Measurements from ENCODE around the gene SLC41A3. TPM values are rescaled to one million over a fixed set of nuclear protein-coding genes. Genes with fewer than 3 reads are reported as not detected.

SLC41A3 gene
- total and polyA plus RNA-seq, 2 of the 4 experiments (the other 2 are of a cell fraction), result 30.5 to 43.5 TPM

DNA sequence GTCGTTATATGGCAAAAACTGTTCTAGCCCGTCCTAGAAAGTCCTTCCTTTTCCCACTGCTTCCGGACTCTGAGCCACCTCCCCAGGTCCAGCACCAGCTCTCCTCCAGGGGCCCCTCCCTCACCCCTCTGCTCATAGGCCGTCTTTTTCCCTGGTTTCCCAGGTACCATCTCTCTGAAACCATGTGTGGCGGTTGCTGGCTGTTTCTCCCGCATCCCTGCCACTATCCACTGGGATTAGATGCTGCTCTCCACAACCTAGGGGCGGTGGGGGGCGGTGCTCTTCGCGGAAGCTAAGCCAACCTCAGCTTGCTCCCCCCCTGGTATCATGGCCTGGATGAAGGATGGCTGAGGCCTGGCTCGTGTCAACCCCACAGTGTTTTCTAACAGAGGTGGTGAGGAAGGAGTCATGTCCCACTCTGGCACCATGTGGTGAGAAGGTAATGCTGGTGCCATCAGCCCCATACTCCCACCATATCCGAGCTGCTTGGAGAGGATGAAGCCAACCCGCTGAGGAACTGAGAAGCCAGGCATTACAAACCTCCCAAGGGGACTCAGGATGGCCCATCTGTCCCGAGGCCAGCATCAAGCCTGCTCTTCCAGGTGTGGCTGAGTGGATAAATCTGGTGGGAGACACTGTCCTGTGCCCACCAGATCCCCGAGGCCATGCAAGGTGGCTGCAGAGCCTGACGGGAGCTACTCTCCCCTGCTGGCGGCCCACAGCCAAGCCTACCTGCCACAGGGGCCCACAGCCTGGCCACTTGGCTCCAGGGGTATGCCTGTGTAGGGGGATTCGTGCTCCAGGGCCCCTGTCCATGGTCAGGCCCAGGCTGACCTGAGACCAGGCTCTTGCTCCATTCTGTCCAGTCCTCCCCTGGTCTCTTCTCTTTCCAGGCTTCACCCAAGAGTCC, 27.9 kb upstream of the SLC41A3 start:
- Histone ChIP-seq H4K5ac (ENCODE audit: low read depth, low read length) (no peak overlapping the region), H2BK15ac (ENCODE audit: low read depth, low read length) (no peak overlapping the region), H3K4me3 (ENCODE audit: insufficient read depth, low read depth, low read length) (no peak overlapping the region), H3K4ac (ENCODE audit: low read depth, low read length) (no peak overlapping the region), H3K23ac (ENCODE audit: low read depth, low read length) (no peak overlapping the region), H2AK9ac (replicated peaks; ENCODE audit: low read depth, low read length, poor library complexity) (no peak overlapping the region), H2BK120ac (ENCODE audit: low read depth, low read length) (no peak overlapping the region), H4K91ac (ENCODE audit: insufficient read depth, low read depth, low read length) (no peak overlapping the region), H3K14ac (replicated peaks; ENCODE audit: low read depth, low read length) (no peak overlapping the region), H2AFZ (replicated peaks; ENCODE audit: low read length, poor library complexity) (no peak overlapping the region), H3K9ac (ENCODE audit: low read depth, low read length) (no peak overlapping the region), H4K20me1 (ENCODE audit: insufficient read depth, low read length) (no peaks in the 10 kb centered on the region), H2BK20ac (ENCODE audit: low read depth, low read length) (no peak overlapping the region), H3K56ac (ENCODE audit: extremely low read depth, insufficient read depth, low read length) (no peak overlapping the region), H3K9me3 (ENCODE audit: control insufficient read depth, insufficient read depth, low read length) (no peaks in the 10 kb centered on the region), H3K4me1 (ENCODE audit: control insufficient read depth, insufficient read depth, low read length) (no peaks in the 10 kb centered on the region), H3K36me3 (ENCODE audit: control insufficient read depth, insufficient read depth, low read length) (no peaks in the 10 kb centered on the region), H3K27ac (ENCODE audit: insufficient read depth, low read length) (no peak overlapping the region), H4K8ac (ENCODE audit: low read depth in 2 of 2, low read length in 2 of 2) (no peak overlapping the region), H3K27me3 (ENCODE audit: control insufficient read depth, insufficient read depth, low read length) (peaks cover 26% of the 10 kb centered on the region), H2BK5ac (ENCODE audit: low read depth, low read length, poor library complexity, severe bottlenecking) (no peak overlapping the region), H3K4me2 (ENCODE audit: low read depth, low read length) (no peak overlapping the region), H2AK5ac (ENCODE audit: low read depth, low read length) (no peak overlapping the region), H3K79me1 (ENCODE audit: low read depth in 1 of 2, low read length in 2 of 2) (no peaks in the 10 kb centered on the region), H3K18ac (ENCODE audit: low read depth, low read length) (no peak overlapping the region), H3K9me1 (ENCODE audit: insufficient read depth, low read length) (no peaks in the 10 kb centered on the region)
- DNase-seq (no peak), ATAC-seq (ENCODE audit: low read depth) (no peak)
- ChIA-PET POLR2A (ENCODE audit: unreplicated experiment) (interaction anchor here (0.5 kb wide), 1 partner anchor 40 kb away, joined by 4 read pairs; no protein-coding TSS in a partner anchor), CTCF (interaction anchor here (0.6 kb wide), 1 partner anchor 277 kb away, joined by 3 read pairs; no protein-coding TSS in a partner anchor)
- intact Hi-C loops (cut with micrococcal nuclease) (no loop called here), dilution Hi-C loops (cut with HindIII; ENCODE audit: low sequenced_read_pairs, unreplicated experiment) (no loop called here), in situ Hi-C loops (cut with MboI; ENCODE audit: low sequenced_read_pairs) (loop anchor here (10.0 kb wide), 1 partner anchor 263 kb away; no protein-coding TSS in a partner anchor)
- WGBS, 2 experiments (ENCODE audit: extremely low coverage in 2 of 2, insufficient read length in 1 of 2), result 67% methylated on average over 3 of the region's 18 CpGs; no CpG with 5 or more reads in 1 of the 2 experiments
- no TSS peak for BruUV-seq (replicated peaks)
- TF ChIP-seq, protein P1, sequence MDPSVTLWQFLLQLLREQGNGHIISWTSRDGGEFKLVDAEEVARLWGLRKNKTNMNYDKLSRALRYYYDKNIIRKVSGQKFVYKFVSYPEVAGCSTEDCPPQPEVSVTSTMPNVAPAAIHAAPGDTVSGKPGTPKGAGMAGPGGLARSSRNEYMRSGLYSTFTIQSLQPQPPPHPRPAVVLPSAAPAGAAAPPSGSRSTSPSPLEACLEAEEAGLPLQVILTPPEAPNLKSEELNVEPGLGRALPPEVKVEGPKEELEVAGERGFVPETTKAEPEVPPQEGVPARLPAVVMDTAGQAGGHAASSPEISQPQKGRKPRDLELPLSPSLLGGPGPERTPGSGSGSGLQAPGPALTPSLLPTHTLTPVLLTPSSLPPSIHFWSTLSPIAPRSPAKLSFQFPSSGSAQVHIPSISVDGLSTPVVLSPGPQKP (IDR thresholded peaks at IDR 0.05; ENCODE audit: borderline replicate concordance, low read depth, low read length), result no peak
- TF ChIP-seq FOS (IDR thresholded peaks at IDR 0.05; ENCODE audit: low read depth, low read length) (no peak), CEBPB (IDR thresholded peaks at IDR 0.05; ENCODE audit: low read depth, low read length) (no peak), RAD21 (IDR thresholded peaks at IDR 0.05; ENCODE audit: low read length) (no peak), NFE2L2 (IDR thresholded peaks at IDR 0.05; ENCODE audit: low read depth, low read length) (no peak), POLR2A (IDR thresholded peaks at IDR 0.05; ENCODE audit: low read depth, low read length) (no peak), CHD1 (IDR thresholded peaks at IDR 0.05; ENCODE audit: low read depth, low read length) (no peak), SMC3 (IDR thresholded peaks at IDR 0.05; ENCODE audit: low read depth, low read length) (no peak), MAFK (IDR thresholded peaks at IDR 0.05; ENCODE audit: low read depth, low read length) (no peak), MXI1 (IDR thresholded peaks at IDR 0.05; ENCODE audit: borderline replicate concordance, low read depth, low read length) (no peak), MAZ (IDR thresholded peaks at IDR 0.05; ENCODE audit: borderline replicate concordance, low read depth, low read length) (no peak)
- TF ChIP-seq, protein P2, sequence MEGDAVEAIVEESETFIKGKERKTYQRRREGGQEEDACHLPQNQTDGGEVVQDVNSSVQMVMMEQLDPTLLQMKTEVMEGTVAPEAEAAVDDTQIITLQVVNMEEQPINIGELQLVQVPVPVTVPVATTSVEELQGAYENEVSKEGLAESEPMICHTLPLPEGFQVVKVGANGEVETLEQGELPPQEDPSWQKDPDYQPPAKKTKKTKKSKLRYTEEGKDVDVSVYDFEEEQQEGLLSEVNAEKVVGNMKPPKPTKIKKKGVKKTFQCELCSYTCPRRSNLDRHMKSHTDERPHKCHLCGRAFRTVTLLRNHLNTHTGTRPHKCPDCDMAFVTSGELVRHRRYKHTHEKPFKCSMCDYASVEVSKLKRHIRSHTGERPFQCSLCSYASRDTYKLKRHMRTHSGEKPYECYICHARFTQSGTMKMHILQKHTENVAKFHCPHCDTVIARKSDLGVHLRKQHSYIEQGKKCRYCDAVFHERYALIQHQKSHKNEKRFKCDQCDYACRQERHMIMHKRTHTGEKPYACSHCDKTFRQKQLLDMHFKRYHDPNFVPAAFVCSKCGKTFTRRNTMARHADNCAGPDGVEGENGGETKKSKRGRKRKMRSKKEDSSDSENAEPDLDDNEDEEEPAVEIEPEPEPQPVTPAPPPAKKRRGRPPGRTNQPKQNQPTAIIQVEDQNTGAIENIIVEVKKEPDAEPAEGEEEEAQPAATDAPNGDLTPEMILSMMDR (conservative IDR thresholded peaks at IDR 0.05; ENCODE audit: low read depth, low read length), result no peak

All from IMR-90 (cell line).